A673 (cell line): ENCODE data around the gene SCGN. TPM values are rescaled to one million over a fixed set of nuclear protein-coding genes. Genes with fewer than 3 reads are reported as not detected.

ENCODE experiments used
- BruUV-seq: library from RNA; stranded (reverse); fragments of 400-500 nt; replicated peaks from 2 replicates; lab custom pipeline; 2021; lab: Mats Ljungman, UMichigan
- CTCF ChIA-PET: fragments of 300-600 bp; sonication (Branson Sonifier 250); formaldehyde crosslinking; loops from one replicate; lab custom pipeline; 2022; ENCODE audit warnings: antibody characterized with exemption; lab: Charles Lee
- POLR2A ChIA-PET: fragments of 300-600 bp; sonication (Branson Sonifier 250); formaldehyde crosslinking; loops from one replicate; lab custom pipeline; 2022; ENCODE audit warnings: antibody characterized with exemption; ENCODE audit not compliant: low non-redundant PET; lab: Charles Lee
- DNase-seq: peaks from one replicate; pipeline ENCODE4 v3.0.0-alpha.2; 2015; ENCODE audit warnings: low spot score
- H3K27ac ChIP-seq: fragments of 200-600 bp; sonication (generic); 2 replicates; pipeline ENCODE4 v1.5.1; 2016; ENCODE audit warnings: mixed run types, low read depth, mild to moderate bottlenecking, mixed read lengths, antibody characterized with exemption, low read length; ENCODE audit not compliant: poor library complexity, severe bottlenecking
- H3K27me3 ChIP-seq: fragments of 200-600 bp; sonication (generic); replicated peaks from 2 replicates; pipeline ENCODE4 v1.6.1; 2017; ENCODE audit warnings: mixed run types, low read depth, mild to moderate bottlenecking, mixed read lengths, antibody characterized with exemption, low read length; ENCODE audit not compliant: insufficient read depth, poor library complexity
- H3K36me3 ChIP-seq: fragments of 200-600 bp; sonication (generic); 2 replicates; pipeline ENCODE4 v1.6.1; 2016; ENCODE audit warnings: mixed run types, mild to moderate bottlenecking, mixed read lengths, antibody characterized with exemption, low read length; ENCODE audit not compliant: insufficient read depth, poor library complexity, severe bottlenecking
- H3K4me1 ChIP-seq: fragments of 200-600 bp; sonication (generic); 2 replicates; pipeline ENCODE4 v1.6.1; 2017; ENCODE audit warnings: mixed run types, mild to moderate bottlenecking, mixed read lengths, antibody characterized with exemption, low read length; ENCODE audit not compliant: insufficient read depth, poor library complexity, severe bottlenecking
- H3K4me3 ChIP-seq: fragments of 200-600 bp; sonication (generic); 2 replicates; pipeline ENCODE4 v1.5.1; 2016; ENCODE audit warnings: low read depth, mixed run types, mild to moderate bottlenecking, mixed read lengths, low read length; ENCODE audit not compliant: poor library complexity, severe bottlenecking
- H3K9me3 ChIP-seq: fragments of 200-600 bp; sonication (generic); 2 replicates; pipeline ENCODE4 v1.6.1; 2016; ENCODE audit warnings: mixed run types, low read depth, mild to moderate bottlenecking, mixed read lengths, antibody characterized with exemption, low read length; ENCODE audit not compliant: poor library complexity, severe bottlenecking
- EZH2 ChIP-seq: fragments of 200-600 bp; sonication (generic); IDR thresholded peaks from 2 replicates; pipeline ENCODE4 v1.6.1; 2017; ENCODE audit warnings: borderline replicate concordance, low read depth, mild to moderate bottlenecking, mixed read lengths, antibody characterized with exemption, low read length; ENCODE audit not compliant: poor library complexity, severe bottlenecking
- intact Hi-C: fragments of 100-400 bp; cut with micrococcal nuclease; formaldehyde crosslinking; loops from one replicate; pipeline ENCODE4 v1.10.0; 2022; ENCODE audit not compliant: unreplicated experiment
- total RNA-seq: library from RNA; stranded (reverse); gene quantifications from 2 replicates; pipeline ENCODE4 v1.2.3, GENCODE V29; 2021
- TF ChIP-seq, protein P1 (sequence below): fragments of 300-800, 200-600 bp; sonication (generic); conservative IDR thresholded peaks from 2 replicates; pipeline ENCODE4 v1.5.1; 2017; ENCODE audit warnings: low read depth, mild to moderate bottlenecking, antibody characterized with exemption, low read length, moderate library complexity, mixed read lengths

Gene SCGN
- total RNA-seq, 1 experiment from 2014 or later: not detected

DNA sequence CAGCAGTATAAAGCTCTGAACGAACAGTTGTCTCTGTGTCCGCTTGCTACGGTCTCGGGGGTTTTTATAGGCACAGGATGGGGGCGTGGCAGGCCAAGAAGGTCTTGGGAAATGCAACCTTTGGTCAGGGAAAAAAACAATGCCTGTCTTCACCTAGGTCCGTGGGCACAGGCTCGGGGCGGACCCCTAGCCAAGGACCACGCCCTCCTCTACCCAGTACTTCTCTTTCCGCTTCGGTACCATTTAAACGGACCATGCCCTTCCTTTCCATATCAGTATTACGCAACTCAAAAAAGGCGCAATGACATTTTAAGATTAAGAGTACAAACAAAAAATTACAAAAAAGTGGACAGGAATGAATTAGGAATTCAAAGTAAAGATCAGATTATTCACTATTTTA is 58.3 kb downstream of the SCGN start:
- Histone ChIP-seq H3K27me3 (no peaks in the 10 kb centered on the region), H3K27ac (no peak overlapping the region), H3K9me3 (no peaks in the 10 kb centered on the region), H3K4me1 (peaks cover 15% of the 10 kb centered on the region), H3K36me3 (no peaks in the 10 kb centered on the region), H3K4me3 (no peak overlapping the region)
- no TSS peak for BruUV-seq
- TF ChIP-seq, protein P1, sequence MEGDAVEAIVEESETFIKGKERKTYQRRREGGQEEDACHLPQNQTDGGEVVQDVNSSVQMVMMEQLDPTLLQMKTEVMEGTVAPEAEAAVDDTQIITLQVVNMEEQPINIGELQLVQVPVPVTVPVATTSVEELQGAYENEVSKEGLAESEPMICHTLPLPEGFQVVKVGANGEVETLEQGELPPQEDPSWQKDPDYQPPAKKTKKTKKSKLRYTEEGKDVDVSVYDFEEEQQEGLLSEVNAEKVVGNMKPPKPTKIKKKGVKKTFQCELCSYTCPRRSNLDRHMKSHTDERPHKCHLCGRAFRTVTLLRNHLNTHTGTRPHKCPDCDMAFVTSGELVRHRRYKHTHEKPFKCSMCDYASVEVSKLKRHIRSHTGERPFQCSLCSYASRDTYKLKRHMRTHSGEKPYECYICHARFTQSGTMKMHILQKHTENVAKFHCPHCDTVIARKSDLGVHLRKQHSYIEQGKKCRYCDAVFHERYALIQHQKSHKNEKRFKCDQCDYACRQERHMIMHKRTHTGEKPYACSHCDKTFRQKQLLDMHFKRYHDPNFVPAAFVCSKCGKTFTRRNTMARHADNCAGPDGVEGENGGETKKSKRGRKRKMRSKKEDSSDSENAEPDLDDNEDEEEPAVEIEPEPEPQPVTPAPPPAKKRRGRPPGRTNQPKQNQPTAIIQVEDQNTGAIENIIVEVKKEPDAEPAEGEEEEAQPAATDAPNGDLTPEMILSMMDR: no peak
- TF ChIP-seq EZH2: no peak
- ChIA-PET CTCF (no interaction called here), POLR2A (no interaction called here)
- no peak for DNase-seq
- intact Hi-C loops: no loop called here

DNA sequence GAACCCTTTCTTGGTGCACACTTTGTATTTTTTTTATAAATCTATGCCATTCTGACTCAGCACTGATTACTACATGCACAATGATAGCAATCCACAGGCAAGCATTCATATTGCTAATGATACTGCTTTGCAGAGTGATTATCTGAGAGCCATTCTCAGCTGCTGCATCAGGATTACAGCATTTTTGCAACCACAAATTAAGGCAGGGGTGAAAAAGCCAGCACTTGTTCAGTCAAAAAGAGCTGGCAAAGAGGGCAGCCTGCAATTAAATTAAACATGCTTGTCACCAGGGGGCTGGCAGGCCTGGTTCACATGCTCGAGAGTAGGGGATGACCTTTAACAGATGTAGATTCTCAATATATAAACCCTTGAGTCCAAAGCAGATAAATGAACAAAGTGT is 61.8 kb downstream of the SCGN start:
- Histone ChIP-seq H3K36me3 (no peaks in the 10 kb centered on the region), H3K4me1 (peaks cover 17% of the 10 kb centered on the region), H3K27me3 (no peaks in the 10 kb centered on the region), H3K27ac (no peak overlapping the region), H3K4me3 (no peak overlapping the region), H3K9me3 (no peaks in the 10 kb centered on the region)
- peak; percentile 38 for DNase-seq
- ChIA-PET CTCF (no interaction called here), POLR2A (no interaction called here)
- intact Hi-C loops: no loop called here
- TF ChIP-seq, protein P1: no peak
- no peak for TF ChIP-seq EZH2
- BruUV-seq: no TSS peak

DNA sequence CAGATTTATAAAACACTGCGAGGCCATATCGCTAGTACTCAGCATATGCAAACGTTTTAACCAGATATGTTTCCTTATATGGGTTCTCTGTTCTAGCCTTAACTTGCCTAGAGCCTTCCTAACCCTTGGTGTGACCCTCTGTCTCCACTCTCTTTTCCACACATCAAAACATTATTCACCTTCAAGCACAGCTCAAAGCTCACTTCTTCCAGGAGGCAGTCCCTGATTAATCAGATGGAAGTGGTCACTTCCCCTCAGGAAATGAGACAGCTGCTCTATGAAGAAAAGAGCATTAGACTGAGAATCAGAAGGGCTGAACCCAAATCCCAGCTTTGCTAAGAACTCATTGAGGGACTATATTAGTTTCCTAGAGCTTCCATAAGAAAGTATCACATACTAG is 62.8 kb downstream of the SCGN start:
- no TSS peak for BruUV-seq
- Histone ChIP-seq H3K9me3 (no peaks in the 10 kb centered on the region), H3K4me3 (no peak overlapping the region), H3K36me3 (no peaks in the 10 kb centered on the region), H3K4me1 (peaks cover 17% of the 10 kb centered on the region), H3K27me3 (no peaks in the 10 kb centered on the region), H3K27ac (no peak overlapping the region)
- peak; percentile 34 for DNase-seq
- ChIA-PET POLR2A (no interaction called here), CTCF (interaction anchor here (0.5 kb wide), 1 partner anchor 8 kb away, joined by 4 read pairs; no protein-coding TSS in a partner anchor)
- intact Hi-C loops: loop anchor here (5.0 kb wide), 1 partner anchor 492 kb away; no protein-coding TSS in a partner anchor
- no peak for TF ChIP-seq EZH2
- TF ChIP-seq, protein P1: no peak
